H9 (cell line): ENCODE results near the gene RIOX2. TPM values are rescaled to one million over a fixed set of nuclear protein-coding genes. Genes with fewer than 3 reads are reported as not detected.
A peak's percentile ranks its signal among the peaks of the same experiment; 100 is the strongest.

ENCODE experiments used
- DNase-seq: peaks from one replicate; pipeline ENCODE4 v3.0.0-alpha.2; 2017
- H2AFZ ChIP-seq: one replicate; pipeline ENCODE4 v1.6.1; 2013; ENCODE audit warnings: mild to moderate bottlenecking, low read length, control low read depth, moderate library complexity
- H2AK5ac ChIP-seq: 2 replicates; pipeline ENCODE4 v1.6.1; 2013; ENCODE audit warnings: low read length, control low read depth, mixed read lengths; ENCODE audit not compliant: insufficient read length
- H2BK120ac ChIP-seq: one replicate; pipeline ENCODE4 v1.6.1; 2013; ENCODE audit warnings: low read depth, mild to moderate bottlenecking, low read length, control low read depth, inconsistent platforms; ENCODE audit not compliant: poor library complexity, severe bottlenecking
- H2BK12ac ChIP-seq: 2 replicates; pipeline ENCODE4 v1.6.1; 2013; ENCODE audit warnings: low read length, control low read depth, mixed read lengths, low read depth; ENCODE audit not compliant: insufficient read length
- H2BK15ac ChIP-seq: 2 replicates; pipeline ENCODE4 v1.6.1; 2013; ENCODE audit warnings: low read depth, low read length, control low read depth
- H2BK20ac ChIP-seq: one replicate; pipeline ENCODE4 v1.6.1; 2013; ENCODE audit warnings: low read depth, mild to moderate bottlenecking, low read length, control low read depth, inconsistent platforms; ENCODE audit not compliant: poor library complexity, severe bottlenecking
- H2BK5ac ChIP-seq: 2 replicates; pipeline ENCODE4 v1.6.1; 2013; ENCODE audit warnings: low read length, control low read depth, mixed read lengths; ENCODE audit not compliant: insufficient read length
- H3K14ac ChIP-seq: 2 replicates; pipeline ENCODE4 v1.6.1; 2013; ENCODE audit warnings: low read length, control low read depth; ENCODE audit not compliant: insufficient read depth
- H3K18ac ChIP-seq: 2 replicates; pipeline ENCODE4 v1.6.1; 2013; ENCODE audit warnings: low read depth, mild to moderate bottlenecking, mixed read lengths, low read length, control low read depth; ENCODE audit not compliant: insufficient read length
- H3K23ac ChIP-seq: 2 replicates; pipeline ENCODE4 v1.6.1; 2013; ENCODE audit warnings: low read length, control low read depth, mixed read lengths, low read depth; ENCODE audit not compliant: insufficient read length
- H3K23me2 ChIP-seq: 2 replicates; pipeline ENCODE4 v1.6.1; 2013; ENCODE audit warnings: low read depth, mild to moderate bottlenecking, mixed read lengths, low read length, control low read depth; ENCODE audit not compliant: insufficient read length, poor library complexity, severe bottlenecking
- H3K27ac ChIP-seq: 2 replicates; pipeline ENCODE4 v1.5.1; 2013; ENCODE audit warnings: low read length, control low read depth, mixed read lengths, low read depth; ENCODE audit not compliant: insufficient read length
- H3K27me3 ChIP-seq: 2 replicates; pipeline ENCODE4 v1.6.1; 2013; ENCODE audit warnings: low read length, control low read depth, inconsistent platforms; ENCODE audit not compliant: insufficient read depth
- H3K4ac ChIP-seq: 2 replicates; pipeline ENCODE4 v1.6.1; 2013; ENCODE audit warnings: low read depth, mild to moderate bottlenecking, control low read depth, inconsistent platforms, low read length, moderate library complexity
- H3K4me1 ChIP-seq: 2 replicates; pipeline ENCODE4 v1.6.1; 2013; ENCODE audit warnings: low read length, control low read depth, inconsistent platforms; ENCODE audit not compliant: insufficient read depth
- H3K4me2 ChIP-seq: 2 replicates; pipeline ENCODE4 v1.6.1; 2013; ENCODE audit warnings: low read length, control low read depth, mixed read lengths; ENCODE audit not compliant: insufficient read length, insufficient read depth
- H3K56ac ChIP-seq: 2 replicates; pipeline ENCODE4 v1.6.1; 2013; ENCODE audit warnings: low read depth, mild to moderate bottlenecking, mixed read lengths, low read length, control low read depth; ENCODE audit not compliant: insufficient read length
- H3K79me1 ChIP-seq: 2 replicates; pipeline ENCODE4 v1.6.1; 2013; ENCODE audit warnings: low read depth, mild to moderate bottlenecking, moderate library complexity, low read length, control low read depth, inconsistent platforms; ENCODE audit not compliant: insufficient read depth, poor library complexity, severe bottlenecking
- H3K79me2 ChIP-seq: 2 replicates; pipeline ENCODE4 v1.6.1; 2013; ENCODE audit warnings: low read length, control low read depth, inconsistent platforms; ENCODE audit not compliant: insufficient read depth
- H3K9ac ChIP-seq: 2 replicates; pipeline ENCODE4 v1.6.1; 2013; ENCODE audit warnings: low read length, control low read depth, mixed read lengths; ENCODE audit not compliant: insufficient read length; ENCODE audit errors: extremely low read depth
- H3K9me3 ChIP-seq: one replicate; pipeline ENCODE4 v1.6.1; 2013; ENCODE audit warnings: low read depth, low read length, inconsistent platforms; ENCODE audit not compliant: control insufficient read depth
- H3T11ph ChIP-seq: one replicate; pipeline ENCODE4 v1.6.1; 2013; ENCODE audit warnings: mild to moderate bottlenecking, low read length, control low read depth, inconsistent platforms
- H4K20me1 ChIP-seq: one replicate; pipeline ENCODE4 v1.6.1; 2013; ENCODE audit not compliant: control insufficient read depth, insufficient read length, insufficient read depth
- H4K5ac ChIP-seq: 2 replicates; pipeline ENCODE4 v1.6.1; 2013; ENCODE audit warnings: low read depth, mild to moderate bottlenecking, mixed read lengths, low read length, control low read depth; ENCODE audit not compliant: insufficient read length
- H4K8ac ChIP-seq: replicated peaks from 2 replicates; pipeline ENCODE4 v1.6.1; 2013; ENCODE audit warnings: low read length, control low read depth, mixed read lengths, low read depth; ENCODE audit not compliant: insufficient read length
- H4K91ac ChIP-seq: 2 replicates; pipeline ENCODE4 v1.6.1; 2013; ENCODE audit warnings: low read depth, mild to moderate bottlenecking, moderate library complexity, mixed read lengths, low read length, control low read depth; ENCODE audit not compliant: insufficient read length
- H3K27ac Mint-ChIP-seq, 3 experiments: 2 replicates in 2 of 3; 3 replicates in 1 of 3; pipeline ENCODE4 v1.8.0; 2020 to 2021; ENCODE audit warnings: mixed read lengths in 3 of 3, mild to moderate bottlenecking in 1 of 3, moderate library complexity in 1 of 3
- H3K27me3 Mint-ChIP-seq: 2 replicates; pipeline ENCODE4 v1.8.0; 2021; ENCODE audit warnings: low read depth, mild to moderate bottlenecking, moderate library complexity, mixed read lengths
- H3K36me3 Mint-ChIP-seq, 3 experiments: 2 replicates in 2 of 3; 3 replicates in 1 of 3; pipeline ENCODE4 v1.8.0; 2020 to 2021; ENCODE audit warnings: low read depth in 3 of 3, mixed read lengths in 3 of 3; ENCODE audit not compliant: insufficient read depth in 1 of 3
- H3K4me1 Mint-ChIP-seq, 2 experiments: 2 replicates each; pipeline ENCODE4 v1.8.0; 2020; ENCODE audit warnings: mixed read lengths in 2 of 2
- H3K4me3 Mint-ChIP-seq, 2 experiments: 2 replicates in 1 of 2; 3 replicates in 1 of 2; pipeline ENCODE4 v1.8.0; 2020 to 2021; ENCODE audit warnings: mild to moderate bottlenecking in 2 of 2, mixed read lengths in 2 of 2, moderate library complexity in 1 of 2
- H3K9me3 Mint-ChIP-seq, 2 experiments: 2 replicates in 1 of 2; 3 replicates in 1 of 2; pipeline ENCODE4 v1.8.0; 2020; ENCODE audit warnings: mild to moderate bottlenecking in 2 of 2, mixed read lengths in 2 of 2, moderate library complexity in 1 of 2
- WGBS: extraction: QIAGEN DNeasy Blood & Tissue Kit; methylation state at CpG from one replicate; pipeline ENCODE4 v1.1.7; 2013; ENCODE audit warnings: missing lambda C conversion rate, low lambda C conversion rate, mixed read lengths; ENCODE audit not compliant: insufficient read length; ENCODE audit errors: extremely low coverage; 5-methylcytosine and 5-hydroxymethylcytosine counted together
- total RNA-seq: library from RNA; stranded (reverse); gene quantifications from 2 replicates; pipeline ENCODE4 v1.2.1, GENCODE V29; 2021
- TF ChIP-seq, protein P1 (sequence below): fragments of 200-600 bp; sonication (generic); conservative IDR thresholded peaks from 3 replicates; pipeline ENCODE4 v1.8.0; 2021; ENCODE audit warnings: antibody characterized with exemption, mild to moderate bottlenecking

RIOX2 gene
- total RNA-seq, 1 experiment from 2014 or later, result 15.5 TPM

DNA sequence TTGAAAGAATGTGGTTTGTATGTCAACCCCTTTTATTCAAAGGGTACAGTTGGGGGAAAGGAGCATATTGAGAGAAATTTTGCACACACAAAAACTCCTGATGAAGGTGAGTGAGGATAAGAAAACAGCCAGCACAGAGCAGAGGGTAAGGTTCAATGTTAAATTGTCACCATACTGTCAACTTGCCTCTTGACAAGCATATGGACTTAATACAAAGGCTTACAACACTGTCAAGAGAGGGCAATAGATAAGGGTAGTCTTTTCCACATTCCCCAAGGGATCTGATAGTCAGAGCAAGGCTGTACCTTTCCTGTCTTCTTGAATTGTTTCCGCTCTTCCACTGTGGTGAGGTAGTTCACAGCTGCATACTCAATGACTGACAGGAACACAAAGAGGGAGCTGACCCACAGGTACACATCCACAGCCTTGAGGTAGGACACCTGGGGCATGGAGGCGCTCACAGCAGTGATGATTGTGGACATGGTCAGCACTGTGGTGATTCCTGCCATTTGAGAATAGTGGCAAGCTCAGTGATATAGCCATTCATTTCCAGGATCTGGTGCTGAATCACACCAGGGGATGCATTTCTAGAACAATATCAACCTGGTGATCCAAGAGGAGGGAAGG, 20.4 kb upstream of the RIOX2 start:
- no peaks in the 10 kb centered on the region for H3K27me3 Mint-ChIP-seq
- DNase-seq, result no peak

More for the DNA sequence above, 20.4 kb upstream of the RIOX2 start:
- peaks cover 0 to 8% (median 1%) of the 10 kb centered on the region in 3 experiments; a peak in 3 of 7 replicates for H3K36me3 Mint-ChIP-seq
- Histone ChIP-seq H4K5ac (no peak overlapping the region), H2BK12ac (no peak overlapping the region), H3K79me2 (no peaks in the 10 kb centered on the region), H3K18ac (no peak overlapping the region), H3K9ac (no peak overlapping the region), H3K9me3 (no peaks in the 10 kb centered on the region), H2BK15ac (no peak overlapping the region), H3K14ac (no peak overlapping the region), H3K56ac (no peak overlapping the region), H3K4ac (no peak overlapping the region), H2AK5ac (no peak overlapping the region), H3K27me3 (no peaks in the 10 kb centered on the region), H3K23me2 (peaks cover 5% of the 10 kb centered on the region), H2BK20ac (no peak overlapping the region), H2AFZ (no peak overlapping the region), H3K4me2 (no peak overlapping the region), H3K27ac (no peak overlapping the region), H3K23ac (no peak overlapping the region), H4K8ac (no peak overlapping the region), H2BK120ac (no peak overlapping the region), H3K79me1 (no peaks in the 10 kb centered on the region), H3K4me1 (peaks cover 4% of the 10 kb centered on the region; the same call in 1 of the 2 replicates), H2BK5ac (no peak overlapping the region), H4K20me1 (no peaks in the 10 kb centered on the region), H3T11ph (no peak overlapping the region), H4K91ac (no peak overlapping the region)
- peaks cover 0 to 7% of the 10 kb centered on the region in 2 experiments; a peak in 3 of 5 replicates for H3K9me3 Mint-ChIP-seq
- H3K27ac Mint-ChIP-seq, result peak overlapping the region in 1 of 3 experiments; percentile 31; a peak in 3 of 7 replicates
- no CpG with 5 or more reads among the region's 2 CpGs for WGBS
- TF ChIP-seq, protein P1, sequence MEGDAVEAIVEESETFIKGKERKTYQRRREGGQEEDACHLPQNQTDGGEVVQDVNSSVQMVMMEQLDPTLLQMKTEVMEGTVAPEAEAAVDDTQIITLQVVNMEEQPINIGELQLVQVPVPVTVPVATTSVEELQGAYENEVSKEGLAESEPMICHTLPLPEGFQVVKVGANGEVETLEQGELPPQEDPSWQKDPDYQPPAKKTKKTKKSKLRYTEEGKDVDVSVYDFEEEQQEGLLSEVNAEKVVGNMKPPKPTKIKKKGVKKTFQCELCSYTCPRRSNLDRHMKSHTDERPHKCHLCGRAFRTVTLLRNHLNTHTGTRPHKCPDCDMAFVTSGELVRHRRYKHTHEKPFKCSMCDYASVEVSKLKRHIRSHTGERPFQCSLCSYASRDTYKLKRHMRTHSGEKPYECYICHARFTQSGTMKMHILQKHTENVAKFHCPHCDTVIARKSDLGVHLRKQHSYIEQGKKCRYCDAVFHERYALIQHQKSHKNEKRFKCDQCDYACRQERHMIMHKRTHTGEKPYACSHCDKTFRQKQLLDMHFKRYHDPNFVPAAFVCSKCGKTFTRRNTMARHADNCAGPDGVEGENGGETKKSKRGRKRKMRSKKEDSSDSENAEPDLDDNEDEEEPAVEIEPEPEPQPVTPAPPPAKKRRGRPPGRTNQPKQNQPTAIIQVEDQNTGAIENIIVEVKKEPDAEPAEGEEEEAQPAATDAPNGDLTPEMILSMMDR, result no peak
- peaks cover 22 to 25% of the 10 kb centered on the region in 2 experiments for H3K4me1 Mint-ChIP-seq
- H3K4me3 Mint-ChIP-seq, result no peak overlapping the region
